Kidney epithelial cell (primary cell): ENCODE measurements around the gene TBX6. TPM values are rescaled to one million over a fixed set of nuclear protein-coding genes. Genes with fewer than 3 reads are reported as not detected.

ENCODE experiments used
- DNase-seq: peaks from one replicate; pipeline ENCODE4 v3.0.0-alpha.2; 2010; ENCODE audit warnings: low read depth
- H3K27me3 ChIP-seq: 2 replicates; pipeline ENCODE4 v1.6.0; 2011; ENCODE audit warnings: low read length; ENCODE audit not compliant: control insufficient read depth, insufficient read depth
- H3K36me3 ChIP-seq: 2 replicates; pipeline ENCODE4 v1.5.1; 2011; ENCODE audit warnings: low read length; ENCODE audit not compliant: control insufficient read depth, insufficient read depth
- H3K4me3 ChIP-seq: 2 replicates; pipeline ENCODE4 v1.5.1; 2011; ENCODE audit warnings: low read depth, mild to moderate bottlenecking, control low read depth, low read length
- total RNA-seq: library from RNA; depleted of rRNA; stranded (reverse); fragments of >200 nt; gene quantifications from 2 replicates; pipeline ENCODE4 v1.2.3, GENCODE V29; 2015
- TF ChIP-seq, protein P1 (sequence below): IDR thresholded peaks from 2 replicates; pipeline ENCODE4 v1.5.1; 2011; ENCODE audit warnings: mild to moderate bottlenecking, moderate library complexity, low read length, control low read depth, inconsistent platforms; ENCODE audit not compliant: insufficient read depth, poor library complexity, severe bottlenecking

Gene TBX6, protein sequence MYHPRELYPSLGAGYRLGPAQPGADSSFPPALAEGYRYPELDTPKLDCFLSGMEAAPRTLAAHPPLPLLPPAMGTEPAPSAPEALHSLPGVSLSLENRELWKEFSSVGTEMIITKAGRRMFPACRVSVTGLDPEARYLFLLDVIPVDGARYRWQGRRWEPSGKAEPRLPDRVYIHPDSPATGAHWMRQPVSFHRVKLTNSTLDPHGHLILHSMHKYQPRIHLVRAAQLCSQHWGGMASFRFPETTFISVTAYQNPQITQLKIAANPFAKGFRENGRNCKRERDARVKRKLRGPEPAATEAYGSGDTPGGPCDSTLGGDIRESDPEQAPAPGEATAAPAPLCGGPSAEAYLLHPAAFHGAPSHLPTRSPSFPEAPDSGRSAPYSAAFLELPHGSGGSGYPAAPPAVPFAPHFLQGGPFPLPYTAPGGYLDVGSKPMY
- 0.55 and 0.58 TPM in 2 replicates for total RNA-seq

DNA sequence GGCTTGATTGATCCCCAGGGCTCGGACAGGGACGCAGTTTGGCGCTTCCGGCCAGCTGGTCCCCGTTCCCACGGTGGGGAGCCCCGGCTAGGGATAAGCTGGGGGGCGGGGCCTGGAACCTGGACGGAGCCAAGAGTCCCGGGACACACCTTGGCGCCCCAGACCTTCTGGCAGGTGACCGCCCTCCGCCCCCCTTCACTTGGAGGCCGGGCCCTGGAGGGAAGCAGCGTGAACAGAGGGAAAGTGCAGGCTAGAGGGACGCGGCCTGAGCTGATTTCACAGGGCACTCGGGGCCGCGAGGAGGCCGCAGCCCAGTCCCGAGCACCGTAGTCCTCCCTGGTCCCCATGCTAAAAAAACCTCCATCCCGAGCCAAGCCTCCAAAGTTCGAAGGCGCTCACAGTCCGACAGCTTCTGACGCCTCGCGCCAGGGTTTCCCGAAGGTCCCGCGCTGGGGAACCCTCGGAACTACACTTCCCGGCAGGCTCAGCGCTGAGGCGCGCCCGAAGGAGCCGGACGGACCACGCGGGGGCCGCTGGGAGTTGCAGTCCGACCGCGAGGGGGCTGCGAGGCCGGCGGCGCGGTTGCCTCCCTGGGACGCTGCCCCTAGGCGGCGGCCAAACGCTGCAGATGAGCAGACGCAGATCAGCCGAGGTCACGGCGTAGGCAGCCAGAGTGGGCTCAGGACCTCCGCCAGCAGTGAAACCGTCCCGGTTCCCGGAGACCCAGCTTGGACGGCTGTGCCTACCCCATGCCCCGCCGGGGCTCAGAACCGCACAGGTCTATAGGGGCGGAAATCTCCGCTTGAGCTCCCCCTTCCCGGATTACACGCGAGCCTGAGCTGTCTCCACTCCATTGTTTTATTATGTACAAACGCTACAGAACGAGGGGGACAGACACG lies at the start of gene TBX6:
Gene TBX6, minus strand, starts transcription at position 451 of the 899 bp plus-strand sequence. CDS start 731 bp downstream, outside the sequence.
- no peaks in the 10 kb centered on the region for H3K36me3 ChIP-seq
- H3K27me3 ChIP-seq: no peaks in the 10 kb centered on the region
- peak; percentile 53 for DNase-seq
- TF ChIP-seq, protein P1, sequence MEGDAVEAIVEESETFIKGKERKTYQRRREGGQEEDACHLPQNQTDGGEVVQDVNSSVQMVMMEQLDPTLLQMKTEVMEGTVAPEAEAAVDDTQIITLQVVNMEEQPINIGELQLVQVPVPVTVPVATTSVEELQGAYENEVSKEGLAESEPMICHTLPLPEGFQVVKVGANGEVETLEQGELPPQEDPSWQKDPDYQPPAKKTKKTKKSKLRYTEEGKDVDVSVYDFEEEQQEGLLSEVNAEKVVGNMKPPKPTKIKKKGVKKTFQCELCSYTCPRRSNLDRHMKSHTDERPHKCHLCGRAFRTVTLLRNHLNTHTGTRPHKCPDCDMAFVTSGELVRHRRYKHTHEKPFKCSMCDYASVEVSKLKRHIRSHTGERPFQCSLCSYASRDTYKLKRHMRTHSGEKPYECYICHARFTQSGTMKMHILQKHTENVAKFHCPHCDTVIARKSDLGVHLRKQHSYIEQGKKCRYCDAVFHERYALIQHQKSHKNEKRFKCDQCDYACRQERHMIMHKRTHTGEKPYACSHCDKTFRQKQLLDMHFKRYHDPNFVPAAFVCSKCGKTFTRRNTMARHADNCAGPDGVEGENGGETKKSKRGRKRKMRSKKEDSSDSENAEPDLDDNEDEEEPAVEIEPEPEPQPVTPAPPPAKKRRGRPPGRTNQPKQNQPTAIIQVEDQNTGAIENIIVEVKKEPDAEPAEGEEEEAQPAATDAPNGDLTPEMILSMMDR: peak; percentile 66
- peak within 1 kb of the TSS; percentile 47 for H3K4me3 ChIP-seq

DNA sequence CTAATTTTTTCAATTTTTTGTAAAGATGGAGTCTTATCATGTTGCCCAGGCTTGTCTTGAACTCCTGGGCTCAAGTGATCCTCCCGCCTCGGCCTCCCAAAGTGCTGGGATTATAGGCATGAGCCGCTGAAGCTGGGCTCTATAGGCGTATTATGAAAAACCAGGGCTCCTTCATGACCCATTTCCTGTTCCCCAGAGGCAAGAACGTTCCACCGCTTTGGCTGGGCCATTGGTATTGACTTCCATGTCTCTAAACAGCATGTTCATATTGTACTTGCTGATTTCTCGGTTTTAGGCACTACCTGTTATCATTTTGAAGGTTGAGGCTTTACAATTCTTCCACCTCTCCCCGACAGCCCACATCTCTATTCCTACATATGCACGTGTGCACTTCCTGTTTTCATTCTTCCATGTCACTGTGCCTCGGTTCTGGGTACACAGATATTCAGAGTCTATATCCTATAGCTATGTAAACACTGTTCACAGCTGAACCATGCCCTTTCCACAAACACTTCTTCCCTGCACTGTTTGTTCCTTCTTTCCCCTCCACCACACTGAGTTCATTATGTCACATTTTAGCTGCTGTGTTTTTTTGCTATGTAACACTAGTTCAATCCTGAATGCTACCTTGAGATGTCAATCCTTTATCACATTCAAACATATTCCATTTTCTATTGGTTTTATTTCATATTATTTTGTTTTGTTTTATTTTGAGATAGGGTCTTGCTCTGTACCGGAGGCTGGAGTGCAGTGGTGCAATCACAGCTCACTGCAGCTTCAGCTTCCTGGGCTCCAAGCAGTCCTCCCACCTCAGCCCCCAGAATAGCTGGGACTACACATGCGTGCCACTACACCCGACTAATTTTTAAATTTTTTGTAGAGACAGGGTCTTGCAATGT lies 48.1 kb upstream of the TBX6 start:
- TF ChIP-seq, protein P1: no peak
- no peak for DNase-seq
- Histone ChIP-seq H3K4me3 (no peak overlapping the region), H3K36me3 (no peaks in the 10 kb centered on the region), H3K27me3 (no peaks in the 10 kb centered on the region)

DNA sequence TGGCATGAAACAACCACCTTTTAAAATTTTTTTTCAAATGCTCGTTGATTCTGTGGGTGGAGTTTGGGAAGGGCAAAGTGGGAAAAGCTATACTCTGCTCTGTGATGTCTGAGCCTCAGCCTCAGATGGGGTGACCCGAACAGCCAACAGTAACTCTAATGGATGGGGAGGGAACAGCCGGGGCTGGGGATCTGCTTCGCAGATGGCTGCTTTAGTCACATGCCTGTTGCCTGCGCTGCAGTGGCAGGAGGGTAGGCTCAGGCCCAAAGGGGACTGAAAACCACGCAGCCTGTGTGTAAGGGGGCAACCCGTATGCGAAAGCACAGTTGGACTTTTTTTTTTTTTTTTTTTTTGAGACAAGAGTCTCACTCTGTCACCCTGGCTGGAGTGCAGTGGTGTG lies 46.2 kb upstream of the TBX6 start:
- DNase-seq: no peak
- Histone ChIP-seq H3K36me3 (no peaks in the 10 kb centered on the region), H3K27me3 (no peaks in the 10 kb centered on the region), H3K4me3 (no peak overlapping the region)
- TF ChIP-seq, protein P1: no peak

DNA sequence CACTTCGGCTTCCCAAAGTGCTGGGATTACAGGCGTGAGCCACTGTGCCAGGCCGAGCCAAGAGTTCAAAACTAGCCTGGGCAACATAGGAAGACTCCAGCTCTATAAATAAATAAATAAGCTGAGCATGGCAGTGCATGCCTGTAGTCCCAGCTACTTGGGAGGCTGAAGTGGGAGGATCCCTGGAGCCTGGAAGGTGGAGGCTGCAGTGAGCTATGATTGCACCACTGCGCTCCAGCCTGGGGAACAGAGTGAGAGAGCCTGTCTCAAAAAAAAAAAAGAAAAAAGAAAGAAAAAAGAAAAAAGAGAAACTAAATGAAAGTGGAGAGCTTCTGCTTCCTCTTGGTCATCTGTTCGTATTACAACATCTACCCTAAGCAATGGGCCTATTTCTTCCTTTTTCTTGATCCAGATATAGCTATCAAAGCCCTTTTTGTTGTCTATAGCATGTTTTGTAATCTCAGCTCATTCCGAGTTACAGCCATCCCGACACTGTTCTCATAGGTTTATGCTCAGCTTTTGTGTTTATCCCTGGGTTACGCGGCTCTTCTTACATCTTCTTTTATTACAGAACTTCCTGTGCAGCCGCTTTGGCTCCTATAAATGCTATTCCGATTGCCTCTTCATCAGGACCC lies 45.4 kb upstream of the TBX6 start:
- Histone ChIP-seq H3K36me3 (no peaks in the 10 kb centered on the region), H3K27me3 (no peaks in the 10 kb centered on the region), H3K4me3 (no peak overlapping the region)
- no peak for DNase-seq
- TF ChIP-seq, protein P1: no peak

DNA sequence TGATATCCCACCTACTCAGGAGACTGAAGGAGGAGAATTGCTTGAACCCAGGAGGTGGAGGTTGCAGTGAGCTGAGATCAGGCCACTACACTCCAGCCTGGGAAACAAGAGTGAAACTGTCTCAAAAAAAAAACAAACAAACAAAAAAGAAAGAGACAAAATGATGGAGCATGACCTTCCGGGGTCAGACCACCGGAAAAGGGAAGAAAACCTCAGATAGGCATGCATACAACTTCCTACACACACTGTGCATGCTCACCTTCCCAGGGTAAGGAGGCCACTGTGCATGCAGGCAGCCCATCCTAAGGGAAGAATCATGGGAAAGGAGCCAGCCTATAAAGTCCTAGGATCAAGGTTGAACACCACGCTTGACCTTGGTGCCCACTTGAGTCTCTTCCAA lies 40.9 kb upstream of the TBX6 start:
- H3K27me3 ChIP-seq: no peaks in the 10 kb centered on the region
- no peak overlapping the region for H3K4me3 ChIP-seq
- TF ChIP-seq, protein P1: no peak
- no peak for DNase-seq
- no peaks in the 10 kb centered on the region for H3K36me3 ChIP-seq
